Stimulated activated CD4-positive, alpha-beta T cell treated with anti-CD3 and anti-CD28 coated beads, TNF-alpha, amount 100 ng/mL, for 1 hour (primary cell): ENCODE data around the gene CTTNBP2NL.
A peak's percentile ranks its signal among the peaks of the same experiment; 100 is the strongest.

Source experiments
- DNase-seq, 3 donors: peaks; one replicate each; pipeline ENCODE4 v3.0.0-alpha.2; 2020; ENCODE audit warnings: low read depth in 3 of 3, low spot score in 1 of 3

Gene CTTNBP2NL, protein sequence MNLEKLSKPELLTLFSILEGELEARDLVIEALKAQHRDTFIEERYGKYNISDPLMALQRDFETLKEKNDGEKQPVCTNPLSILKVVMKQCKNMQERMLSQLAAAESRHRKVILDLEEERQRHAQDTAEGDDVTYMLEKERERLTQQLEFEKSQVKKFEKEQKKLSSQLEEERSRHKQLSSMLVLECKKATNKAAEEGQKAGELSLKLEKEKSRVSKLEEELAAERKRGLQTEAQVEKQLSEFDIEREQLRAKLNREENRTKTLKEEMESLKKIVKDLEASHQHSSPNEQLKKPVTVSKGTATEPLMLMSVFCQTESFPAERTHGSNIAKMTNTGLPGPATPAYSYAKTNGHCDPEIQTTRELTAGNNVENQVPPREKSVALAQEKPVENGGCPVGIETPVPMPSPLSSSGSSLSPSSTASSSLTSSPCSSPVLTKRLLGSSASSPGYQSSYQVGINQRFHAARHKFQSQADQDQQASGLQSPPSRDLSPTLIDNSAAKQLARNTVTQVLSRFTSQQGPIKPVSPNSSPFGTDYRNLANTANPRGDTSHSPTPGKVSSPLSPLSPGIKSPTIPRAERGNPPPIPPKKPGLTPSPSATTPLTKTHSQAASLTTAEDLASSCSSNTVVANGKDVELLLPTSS

DNA sequence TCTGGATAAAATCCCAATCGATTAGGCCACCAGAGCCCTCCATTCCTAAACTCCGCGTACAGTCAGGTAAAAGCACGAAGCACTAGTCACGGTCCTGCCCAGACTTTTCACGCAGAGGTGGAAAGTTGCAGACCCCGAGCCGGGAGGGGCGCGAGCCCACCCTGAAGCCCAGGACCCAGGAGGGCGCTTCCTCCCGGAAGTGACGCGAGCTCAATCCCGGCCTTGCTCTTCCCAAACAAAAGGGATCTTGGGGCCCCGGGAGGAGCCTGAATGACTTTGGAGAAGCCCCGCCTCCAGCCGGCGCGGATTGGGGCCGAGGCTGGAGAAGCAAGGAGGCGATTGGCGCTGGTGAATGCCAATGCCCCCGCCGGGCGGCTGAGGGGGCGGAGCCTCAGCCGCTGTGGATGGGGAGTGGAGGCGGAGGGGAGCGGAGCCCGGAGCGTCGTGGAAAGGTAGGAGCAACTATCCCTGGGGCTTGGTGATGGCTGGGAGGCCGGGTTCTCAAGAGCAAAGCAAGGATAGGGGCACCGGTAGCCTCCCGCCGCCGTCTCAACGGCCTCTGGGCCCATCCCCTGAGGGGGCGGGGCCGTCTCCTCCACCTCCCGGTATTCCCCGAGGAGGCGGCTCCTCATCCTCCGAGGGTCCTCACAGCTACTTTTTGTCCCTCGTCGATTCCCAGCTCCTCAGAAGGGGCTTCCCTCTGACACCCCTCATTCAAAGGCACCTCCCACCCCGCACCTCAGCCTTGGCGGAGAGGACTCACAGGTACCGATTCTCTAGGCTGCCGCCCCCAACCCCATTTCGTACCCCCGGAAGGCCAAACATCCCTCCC is at the start of gene CTTNBP2NL:
TSS of gene CTTNBP2NL (plus strand) at position 394 of the 832 bp plus-strand sequence. CDS start 19,952 bp downstream, outside the sequence.
- DNase-seq, result peak; percentile 28 to 68 (median 53)

DNA sequence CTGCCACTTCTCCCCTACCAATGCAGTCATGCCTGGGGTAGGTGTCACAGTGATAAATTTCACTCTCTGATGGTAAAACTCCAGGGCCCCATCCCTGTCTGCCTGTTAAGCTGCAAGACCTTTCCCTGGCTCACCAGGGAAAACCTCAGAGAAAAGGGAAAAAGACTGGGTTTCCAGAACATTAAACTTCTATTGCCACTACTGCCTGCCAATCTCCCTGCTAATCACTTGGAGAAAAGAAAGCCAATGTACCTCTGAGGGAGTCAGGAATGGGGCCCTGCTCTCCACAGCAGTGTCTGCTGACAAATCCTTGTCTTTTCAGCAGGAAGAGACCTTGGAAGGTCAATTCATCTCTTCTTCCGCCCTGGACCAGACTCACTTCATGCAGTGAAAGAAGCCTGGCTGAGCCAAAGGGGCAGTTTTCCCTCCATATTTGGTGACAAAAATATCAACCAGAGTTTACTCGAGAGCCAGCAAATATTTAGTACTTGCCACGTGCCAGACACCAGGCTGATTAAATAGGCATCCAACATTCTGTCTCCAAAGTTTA is 49.1 kb upstream of the CTTNBP2NL start:
- no peak for DNase-seq

- no peak for DNase-seq
Observed at GRCh38 chr1:112356765-112357164, 39.2 kb upstream of the CTTNBP2NL start.

DNA sequence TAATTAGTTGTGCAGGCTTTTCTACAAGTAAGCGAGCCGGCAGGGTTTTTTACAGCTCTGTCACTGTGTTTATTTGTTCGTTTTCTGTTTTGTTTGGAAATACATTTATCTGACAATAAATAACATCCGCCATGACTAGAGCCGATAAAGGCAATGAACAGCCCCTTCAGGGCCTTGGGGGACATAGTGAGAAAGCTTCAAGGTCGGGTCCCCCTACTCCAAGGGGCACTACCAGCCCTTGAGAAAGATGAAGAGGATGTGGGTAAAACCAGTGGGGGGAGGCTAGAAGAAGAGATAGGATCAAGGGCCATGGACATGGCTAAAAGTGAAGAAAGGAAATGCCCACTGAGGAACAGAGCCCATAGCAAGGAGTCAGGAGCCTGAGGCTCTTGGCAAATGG is 38.5 kb upstream of the CTTNBP2NL start:
- DNase-seq, result no peak

DNA sequence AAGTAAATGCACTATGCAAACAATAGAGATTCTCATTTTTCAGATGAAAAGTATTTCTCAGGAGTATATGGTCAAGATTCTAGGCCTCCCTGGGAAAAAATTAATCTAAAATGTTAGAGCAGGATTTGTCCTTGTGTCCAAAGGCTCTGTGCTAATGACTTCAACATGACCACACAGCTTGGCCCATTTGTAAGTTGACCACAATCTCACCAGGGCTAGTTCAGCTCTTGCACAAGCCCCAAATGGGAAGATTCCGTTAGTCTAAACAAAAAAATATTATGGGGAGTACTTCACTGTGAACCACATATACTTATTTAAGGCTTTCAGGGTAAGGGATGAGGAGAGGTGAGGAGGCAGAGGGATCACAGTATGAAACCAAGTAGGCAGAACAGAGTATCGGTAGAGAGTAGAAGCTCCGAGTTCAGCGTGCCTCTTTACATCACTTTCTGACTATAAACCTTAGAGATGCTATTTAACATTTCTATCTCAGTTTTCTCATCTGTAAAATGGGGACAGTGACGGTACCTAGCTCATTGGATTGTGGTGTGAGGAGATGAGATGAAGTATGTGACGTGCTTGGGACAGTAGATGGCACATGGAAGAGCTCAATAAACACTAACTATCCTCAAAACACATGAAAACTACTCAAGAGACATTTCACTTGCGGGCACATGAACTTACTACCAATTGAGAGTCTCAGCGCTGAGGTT is 37.8 kb upstream of the CTTNBP2NL start:
- no peak for DNase-seq

DNA sequence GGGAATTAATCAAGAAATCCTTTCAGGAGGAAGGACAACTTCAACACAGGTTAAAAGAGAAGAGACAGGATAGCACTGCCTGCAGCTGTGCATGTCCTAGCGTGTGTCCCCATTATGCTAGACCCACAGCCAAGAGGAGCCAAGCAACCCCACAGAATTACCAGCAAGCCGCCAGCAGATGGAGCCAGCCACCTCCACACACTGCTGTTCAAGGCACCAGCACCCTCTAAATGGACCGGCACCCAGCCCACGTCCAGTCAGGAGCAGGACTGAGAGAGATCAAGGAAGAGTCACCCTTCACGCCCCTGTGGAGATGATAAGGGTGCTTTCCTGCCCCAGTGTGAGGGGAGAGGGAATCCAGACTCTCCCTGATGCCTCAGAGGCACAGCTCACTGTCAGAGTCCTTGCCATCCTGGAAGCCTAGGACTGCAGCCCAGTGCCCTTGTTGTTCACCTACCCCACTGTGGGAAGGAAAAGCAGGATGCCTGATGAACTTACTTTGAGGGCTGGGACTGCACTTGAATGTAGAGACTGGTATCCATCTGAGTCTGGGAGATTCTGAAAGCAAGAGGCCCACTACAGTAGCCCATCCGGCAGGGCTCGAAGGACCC is 37.1 kb upstream of the CTTNBP2NL start:
- peak in 1 of 3 donors; percentile 22 for DNase-seq

DNA sequence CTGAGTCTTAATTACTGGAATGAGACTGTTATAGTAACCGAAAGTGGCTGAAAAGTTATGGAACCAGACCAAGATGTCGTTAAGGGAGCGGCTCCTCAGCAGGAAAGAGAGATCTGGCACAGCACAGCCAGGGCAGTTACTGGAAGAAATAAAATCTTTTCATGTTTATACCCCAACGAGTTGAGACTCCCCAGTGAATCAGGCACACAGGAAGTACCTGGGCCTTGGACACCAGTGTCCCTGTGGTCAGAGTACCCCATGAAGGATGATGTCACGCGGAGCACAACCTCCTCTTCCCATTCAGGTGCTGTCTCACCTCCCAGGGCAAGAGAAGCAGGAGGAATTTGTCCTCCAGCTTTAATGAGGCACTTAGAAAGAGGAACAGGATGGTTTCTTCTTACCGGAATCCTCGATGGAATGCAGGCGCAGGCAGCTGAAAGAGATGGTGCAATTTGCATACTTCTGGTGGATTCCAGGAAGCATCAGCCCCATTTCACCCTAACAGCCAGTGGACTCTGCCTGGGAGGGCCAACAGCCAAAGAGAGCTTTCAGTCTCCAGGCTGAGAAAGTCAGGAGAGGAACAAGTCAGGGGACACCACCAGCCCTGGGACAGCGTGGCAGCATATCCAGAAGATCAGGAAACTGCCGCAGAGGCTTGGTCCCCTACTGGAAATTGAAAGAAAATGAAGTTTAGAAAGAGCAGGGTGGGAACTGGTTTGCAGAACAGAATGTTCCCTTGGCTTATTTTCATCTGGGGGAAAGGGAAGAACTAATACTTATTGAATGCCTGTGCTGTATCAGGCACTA is 35.9 kb upstream of the CTTNBP2NL start:
- no peak for DNase-seq

GRCh38 chr1:112363636-112364035 is 32.4 kb upstream of the CTTNBP2NL start:
- DNase-seq, result no peak

DNA sequence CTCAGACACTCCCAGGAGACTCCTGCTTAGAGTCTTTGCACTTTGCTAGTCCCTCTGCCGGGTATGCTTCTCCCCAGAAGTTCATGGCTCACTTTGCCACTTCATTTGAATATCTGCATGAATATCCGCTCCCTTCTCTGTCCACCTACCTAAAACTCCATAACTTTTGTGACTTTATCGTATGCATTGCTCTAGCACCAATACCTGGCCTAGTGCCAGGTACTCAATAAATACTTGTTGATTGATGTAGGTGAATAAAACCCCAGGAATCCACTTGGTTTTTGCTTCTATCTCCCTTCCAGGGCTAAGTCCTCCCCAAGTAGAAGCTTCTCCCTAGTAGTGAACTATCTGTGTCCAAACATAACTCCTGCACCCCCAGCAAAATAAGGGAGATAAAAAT is 27.8 kb upstream of the CTTNBP2NL start:
- no peak for DNase-seq

- peak; percentile 47 to 83 (median 58) for DNase-seq
Observed at GRCh38 chr1:112369392-112370285, 26.4 kb upstream of the CTTNBP2NL start.

DNA sequence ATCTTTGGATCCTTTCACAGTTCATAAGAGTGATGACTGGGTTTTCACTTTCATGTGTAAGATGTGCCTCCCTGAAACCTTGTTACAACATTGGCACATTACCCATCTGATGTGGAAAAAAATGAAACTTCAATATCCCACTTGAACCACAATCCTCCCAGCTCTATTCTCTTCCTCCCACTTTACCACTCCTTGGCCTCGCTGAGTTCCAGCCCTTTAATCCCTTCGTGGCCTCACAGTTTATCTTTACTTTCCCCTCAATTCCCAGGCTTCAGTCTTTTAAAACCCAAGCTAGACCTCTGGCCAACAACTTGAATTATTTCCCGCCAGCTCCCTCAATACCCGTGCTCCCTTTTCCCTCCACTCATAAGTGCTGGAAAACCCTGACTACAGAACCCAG is 25.0 kb upstream of the CTTNBP2NL start:
- DNase-seq, result no peak

DNA sequence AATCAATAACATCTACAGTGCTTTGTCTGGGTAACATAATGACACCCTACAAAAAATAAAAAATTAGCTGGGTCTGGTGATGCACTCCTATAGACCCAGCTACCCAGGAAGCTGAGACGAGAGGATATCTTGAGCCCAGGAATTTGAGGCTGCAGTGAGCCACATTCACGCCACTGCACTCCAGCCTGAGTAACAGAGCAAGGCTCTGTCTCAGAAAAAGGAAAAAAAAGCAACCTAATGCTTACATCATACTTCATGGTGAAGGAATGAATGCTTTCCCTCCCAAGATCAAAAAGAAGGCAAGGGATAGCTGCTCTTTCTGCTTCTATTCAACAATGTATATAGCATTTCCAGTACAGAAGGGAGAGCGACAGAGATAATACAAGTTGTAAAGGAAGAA is 24.2 kb upstream of the CTTNBP2NL start:
- no peak for DNase-seq

- DNase-seq, result no peak
Observed at GRCh38 chr1:112373806-112374205, 22.2 kb upstream of the CTTNBP2NL start.

DNA sequence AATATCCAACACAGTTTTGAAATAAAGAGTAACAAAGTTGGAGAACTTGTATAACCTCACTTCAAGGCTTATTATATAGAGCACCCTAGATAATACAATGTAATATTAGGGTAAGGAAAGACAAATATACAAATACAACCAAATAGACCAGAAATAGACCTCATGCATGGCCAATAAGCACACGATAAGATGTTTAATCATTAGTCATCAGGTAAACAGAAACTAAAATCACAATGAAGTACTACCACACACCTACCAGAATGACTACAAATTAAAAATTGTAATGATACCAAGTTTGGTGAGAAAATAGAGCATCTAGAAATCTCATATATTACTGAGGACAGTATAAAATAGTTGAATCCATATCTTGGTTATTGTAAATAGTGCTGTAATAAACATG is 20.3 kb upstream of the CTTNBP2NL start:
- no peak for DNase-seq

DNA sequence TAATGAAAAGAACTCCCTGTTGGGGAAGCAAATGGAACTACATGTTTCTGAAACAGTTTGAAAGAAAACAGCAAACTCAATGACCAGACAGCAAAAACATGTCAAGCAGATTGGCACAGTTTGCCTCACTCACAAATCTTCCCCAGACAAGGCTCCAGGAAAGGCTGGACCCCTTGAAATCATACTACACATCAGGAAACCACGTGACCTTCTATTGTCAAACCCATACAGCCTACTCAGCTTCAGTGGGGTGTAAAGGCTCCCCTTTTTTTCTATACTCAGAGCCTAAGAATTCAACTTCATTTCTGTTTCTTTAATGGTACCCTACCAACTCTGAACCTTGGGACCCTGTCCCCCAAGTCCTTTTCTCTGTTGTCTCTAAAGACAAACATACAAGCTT is 15.7 kb upstream of the CTTNBP2NL start:
- DNase-seq, result no peak

- no peak for DNase-seq
Observed at GRCh38 chr1:112381324-112382076, 14.5 kb upstream of the CTTNBP2NL start.

DNA sequence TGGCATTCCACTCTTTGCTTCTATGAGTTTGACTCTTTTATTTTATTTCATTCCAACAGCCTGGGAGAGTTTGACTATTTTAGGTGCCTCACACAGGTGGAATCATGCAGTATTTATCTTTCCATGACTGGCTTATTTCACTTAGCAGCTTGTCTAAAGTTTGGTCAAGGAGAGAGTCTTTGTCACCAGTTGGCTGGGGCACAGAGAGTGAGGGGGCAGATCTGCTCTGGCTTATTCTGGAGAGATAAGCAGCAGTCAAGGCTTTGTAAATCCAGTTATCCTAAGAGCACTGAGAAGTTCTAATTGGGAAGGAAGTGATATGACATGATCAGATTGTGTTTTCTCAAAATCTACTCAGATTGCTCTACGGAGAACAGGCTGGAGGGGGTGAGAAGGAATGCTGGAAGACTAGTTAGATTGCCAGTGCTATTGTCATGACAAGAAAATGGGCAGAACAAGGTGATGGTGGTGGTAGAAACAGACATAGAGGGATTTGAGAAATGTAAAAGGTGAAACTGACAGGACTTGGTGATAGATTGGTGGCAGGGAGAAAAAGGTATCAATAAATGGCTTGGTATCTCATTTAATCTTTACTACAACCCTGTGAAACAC is 12.1 kb upstream of the CTTNBP2NL start:
- no peak for DNase-seq
